Stimulated activated CD4-positive, alpha-beta T cell treated with anti-CD3 and anti-CD28 coated beads, Interleukin-2, amount 100 ng/mL, for 48 hours (primary cell): Measurements from ENCODE around the gene ILF2.
"Not testable (repeated sequence)": the region's sequence is repeated elsewhere in the genome, so short reads cannot be mapped to it uniquely, and the experiment has no call there.

ENCODE experiments used
- DNase-seq, 2 donors: peaks; one replicate each; pipeline ENCODE4 v3.0.0-alpha.2; 2020

Gene ILF2

DNA sequence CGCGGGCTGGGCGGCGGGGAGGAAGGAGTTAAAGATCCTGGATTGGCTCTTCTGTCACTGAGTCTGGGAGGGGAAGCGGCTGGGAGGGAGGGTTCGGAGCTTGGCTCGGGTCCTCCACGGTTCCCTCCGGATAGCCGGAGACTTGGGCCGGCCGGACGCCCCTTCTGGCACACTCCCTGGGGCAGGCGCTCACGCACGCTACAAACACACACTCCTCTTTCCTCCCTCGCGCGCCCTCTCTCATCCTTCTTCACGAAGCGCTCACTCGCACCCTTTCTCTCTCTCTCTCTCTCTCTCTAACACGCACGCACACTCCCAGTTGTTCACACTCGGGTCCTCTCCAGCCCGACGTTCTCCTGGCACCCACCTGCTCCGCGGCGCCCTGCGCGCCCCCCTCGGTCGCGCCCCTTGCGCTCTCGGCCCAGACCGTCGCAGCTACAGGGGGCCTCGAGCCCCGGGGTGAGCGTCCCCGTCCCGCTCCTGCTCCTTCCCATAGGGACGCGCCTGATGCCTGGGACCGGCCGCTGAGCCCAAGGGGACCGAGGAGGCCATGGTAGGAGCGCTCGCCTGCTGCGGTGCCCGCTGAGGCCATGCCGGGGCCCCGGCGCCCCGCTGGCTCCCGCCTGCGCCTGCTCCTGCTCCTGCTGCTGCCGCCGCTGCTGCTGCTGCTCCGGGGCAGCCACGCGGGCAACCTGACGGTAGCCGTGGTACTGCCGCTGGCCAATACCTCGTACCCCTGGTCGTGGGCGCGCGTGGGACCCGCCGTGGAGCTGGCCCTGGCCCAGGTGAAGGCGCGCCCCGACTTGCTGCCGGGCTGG, 7.9 kb upstream of the ILF2 start, which contains the start of gene NPR1:
NPR1 (plus strand) TSS at position 170 of the 818 bp plus-strand sequence; CDS start at position 591, 421 bp downstream.
- no peak for DNase-seq

DNA sequence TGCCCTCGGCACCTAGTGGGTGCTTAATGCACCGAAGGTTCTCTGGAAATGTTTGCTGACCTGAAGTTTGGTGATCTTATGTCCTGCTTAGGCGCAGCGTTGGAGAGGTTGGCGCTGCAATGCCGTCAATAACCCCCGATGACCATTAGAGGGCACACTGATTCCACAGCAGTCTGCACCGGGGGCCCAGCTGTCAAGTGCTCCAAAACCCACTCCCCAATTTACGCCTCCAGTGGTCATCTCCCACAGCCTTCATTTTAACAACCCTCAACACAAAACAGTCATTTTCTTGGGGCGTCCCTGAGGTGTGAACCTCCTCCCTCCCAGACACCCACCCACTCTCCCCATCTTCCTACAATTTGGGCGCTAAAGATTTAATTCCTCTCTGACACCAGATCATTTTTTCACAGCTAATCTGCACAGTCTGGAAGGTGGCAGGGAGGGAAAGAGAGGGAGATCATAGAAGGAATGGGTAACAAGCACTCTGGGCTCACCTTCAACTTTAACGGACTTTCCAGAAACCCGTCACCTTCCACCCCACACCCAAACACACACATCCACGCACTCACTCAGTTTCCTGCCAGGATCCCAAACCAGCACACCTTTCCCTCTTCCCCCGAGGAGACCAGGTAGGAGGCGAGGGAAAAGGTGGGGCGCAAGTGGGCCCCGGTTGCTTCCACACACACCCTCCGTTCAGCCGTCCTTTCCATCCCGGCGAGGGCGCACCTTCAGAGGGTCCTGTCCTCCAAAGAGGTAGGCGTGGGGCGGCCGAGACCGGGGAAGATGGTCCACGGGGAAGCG, 7.1 kb upstream of the ILF2 start:
- peak; percentile 37 to 41 for DNase-seq

DNA sequence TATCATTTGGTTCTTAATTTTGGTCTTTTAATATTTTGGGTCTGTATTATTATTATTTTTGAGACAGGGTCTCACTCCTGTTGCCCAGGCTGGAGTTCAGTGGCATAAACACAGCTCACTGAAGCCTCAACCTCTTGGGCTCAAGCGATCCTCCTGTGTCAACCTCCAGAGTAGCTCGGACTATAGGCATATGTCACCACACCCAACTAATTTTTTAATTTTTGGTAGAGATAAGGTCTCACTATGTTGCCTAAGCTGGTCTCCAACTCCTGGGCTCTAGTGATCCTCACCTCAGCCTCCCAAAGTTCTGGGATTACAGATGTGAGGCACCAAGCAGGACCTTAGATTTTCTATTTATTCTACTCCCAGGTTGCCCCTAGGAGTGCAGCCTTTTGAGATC, 2.7 kb upstream of the ILF2 start:
- DNase-seq, result no peak

DNA sequence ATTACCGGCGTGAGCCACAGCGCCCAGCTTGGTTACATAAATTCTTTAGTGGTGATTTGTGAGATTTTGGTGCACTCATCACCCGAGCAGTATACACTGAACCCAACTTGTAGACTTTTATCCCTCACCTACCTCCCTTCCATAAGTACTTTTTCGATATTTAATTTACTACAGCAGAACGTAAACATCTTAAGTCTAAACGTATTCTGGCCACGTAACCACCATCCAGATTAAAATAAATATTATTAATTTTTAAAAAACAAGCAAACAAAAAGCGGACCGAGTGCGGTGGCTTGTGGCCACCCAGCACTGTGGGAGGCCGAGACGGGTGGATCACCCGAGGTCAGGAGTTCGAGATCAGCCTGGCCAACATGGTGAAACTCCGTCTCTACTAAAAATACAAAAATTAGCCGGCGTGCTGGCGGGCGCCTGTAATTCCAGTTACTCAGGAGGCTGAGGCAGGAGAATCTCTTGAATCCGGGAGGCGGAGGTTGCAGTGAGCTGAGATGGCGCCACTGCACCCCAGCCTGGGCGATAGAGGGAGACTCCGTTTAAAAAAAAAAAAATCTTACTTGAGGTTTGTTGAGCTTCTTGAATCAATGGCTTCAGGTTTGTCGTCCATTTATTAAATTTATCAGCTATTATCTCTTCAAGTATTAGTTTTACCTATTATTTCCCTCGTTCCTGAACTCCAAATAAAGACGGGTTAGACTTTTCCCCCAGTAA, 998 bp upstream of the ILF2 start:
- peak; percentile 41 to 49 for DNase-seq

DNA sequence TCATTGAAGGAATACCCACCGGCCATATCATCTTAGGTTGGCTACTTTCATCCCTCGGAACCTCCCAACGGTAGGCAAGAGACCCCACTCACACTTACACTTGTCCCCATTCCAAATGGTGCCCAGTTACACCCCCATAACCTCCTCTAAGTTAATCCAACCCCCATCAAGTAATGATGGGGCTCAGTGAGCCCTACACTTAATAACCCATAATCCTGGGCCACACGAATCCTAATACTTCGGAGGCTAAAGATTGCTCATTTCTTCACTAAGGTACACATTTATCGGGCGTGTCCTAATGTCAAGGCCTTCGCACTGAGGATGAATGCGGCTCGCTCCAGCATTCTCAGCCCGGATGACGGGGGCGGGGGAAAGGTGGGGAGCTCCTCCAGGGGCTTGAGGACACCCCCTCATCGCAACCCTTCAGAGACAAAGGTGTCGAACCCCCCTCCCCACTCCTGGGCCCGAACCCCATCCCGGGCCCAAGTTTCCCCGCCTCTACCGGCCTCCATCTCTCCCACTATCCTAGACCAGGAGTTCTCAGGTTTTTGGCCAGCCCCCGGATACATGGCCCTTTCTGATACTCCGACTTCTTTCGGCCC, 435 bp downstream of the ILF2 start:
- DNase-seq, result no peak

DNA sequence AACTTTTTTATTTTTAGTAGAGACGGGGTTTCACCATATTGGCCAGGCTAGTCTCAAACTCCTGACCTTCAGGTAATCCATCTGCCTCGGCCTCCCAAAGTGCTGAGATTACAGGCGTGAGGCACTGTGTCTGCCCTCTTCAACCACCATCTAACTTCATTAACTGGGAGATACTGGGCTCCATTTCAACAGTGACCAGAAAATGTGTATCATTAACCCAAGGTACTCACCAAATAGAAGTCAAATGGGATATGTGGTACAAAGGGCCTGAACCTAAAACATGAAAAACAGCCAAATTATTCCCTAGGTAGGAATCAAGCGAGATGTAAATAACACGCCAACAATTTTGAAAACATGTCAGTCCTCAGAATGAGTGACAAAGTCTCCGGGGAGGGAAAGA, 1.2 kb downstream of the ILF2 start:
- DNase-seq, result no peak

DNA sequence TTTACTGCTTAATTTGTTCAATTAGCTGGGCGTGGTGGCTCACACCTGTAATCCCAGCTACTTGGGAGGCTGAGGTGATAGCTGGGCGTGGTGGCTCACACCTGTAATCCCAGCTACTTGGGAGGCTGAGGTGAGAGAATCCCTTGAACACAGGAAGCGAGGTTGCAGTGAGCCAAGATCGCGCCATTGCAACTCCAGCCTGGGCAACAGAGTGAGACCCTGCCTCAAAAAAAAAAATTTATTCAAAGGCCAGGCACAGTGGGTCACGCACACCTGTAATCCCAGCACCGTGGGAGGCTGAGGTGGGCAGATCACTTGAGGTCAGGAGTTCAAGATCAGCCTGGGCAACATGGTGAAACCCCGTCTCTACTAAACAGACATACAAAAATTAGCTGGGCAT, 2.1 kb downstream of the ILF2 start:
- DNase-seq, result not testable (repeated sequence)

DNA sequence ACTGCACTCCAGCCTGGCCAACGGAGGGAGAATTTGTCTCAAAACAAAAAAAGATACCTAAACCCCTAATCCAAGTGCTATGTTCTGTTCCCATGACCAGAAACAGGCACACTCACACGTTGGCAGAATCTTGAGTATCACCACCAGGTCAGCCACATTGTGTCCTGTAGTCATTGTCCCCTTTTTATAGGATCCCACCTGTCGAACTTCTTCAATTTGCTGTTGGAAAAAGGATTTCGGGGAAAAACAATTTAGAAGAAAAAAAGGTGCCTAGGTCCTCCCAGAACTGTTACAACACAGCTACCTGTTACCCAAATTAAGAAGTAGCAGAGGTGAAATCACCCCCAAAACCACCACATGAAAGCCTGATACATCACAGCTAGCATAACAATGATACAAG, 3.4 kb downstream of the ILF2 start:
- DNase-seq, result no peak

DNA sequence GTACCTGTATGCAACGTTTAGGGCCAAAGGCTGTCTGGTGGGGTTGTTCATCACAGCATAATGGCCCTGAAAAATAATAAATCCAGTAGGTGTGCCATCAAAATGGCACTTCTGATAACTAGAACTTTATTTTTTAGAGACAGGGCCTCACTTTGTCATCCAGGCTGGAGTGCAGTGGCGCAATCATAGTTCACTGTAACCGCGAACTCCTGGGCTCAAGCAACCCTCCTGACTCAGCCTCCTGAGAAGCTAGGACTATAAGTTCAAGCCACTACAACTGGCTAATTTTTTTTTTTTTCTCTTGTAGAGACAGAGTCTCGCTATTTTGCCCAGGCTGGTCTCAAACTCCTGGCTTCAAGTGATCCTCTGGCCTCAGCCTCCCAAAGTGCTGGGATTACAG, 7.6 kb downstream of the ILF2 start:
- no peak for DNase-seq

DNA sequence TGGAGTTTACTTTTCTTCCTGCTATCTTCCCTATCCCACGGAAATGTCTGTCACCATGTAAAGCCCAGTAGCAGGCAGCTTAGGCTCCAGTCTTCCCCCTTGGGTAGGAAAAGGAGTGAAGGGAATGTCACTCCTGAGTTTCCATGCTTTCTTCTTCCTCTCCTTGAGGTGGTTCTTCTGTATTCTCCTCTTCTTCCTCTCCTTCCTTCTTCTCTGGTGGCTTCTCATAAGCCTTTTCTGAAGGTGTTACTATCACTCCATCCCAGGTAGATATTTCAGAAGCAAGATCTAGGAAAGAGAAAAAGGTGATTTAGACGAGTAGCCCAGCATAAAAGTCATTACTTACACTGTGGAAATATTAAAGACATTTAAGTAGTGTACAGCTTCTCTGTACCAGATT, 8.5 kb downstream of the ILF2 start:
- DNase-seq, result no peak

DNA sequence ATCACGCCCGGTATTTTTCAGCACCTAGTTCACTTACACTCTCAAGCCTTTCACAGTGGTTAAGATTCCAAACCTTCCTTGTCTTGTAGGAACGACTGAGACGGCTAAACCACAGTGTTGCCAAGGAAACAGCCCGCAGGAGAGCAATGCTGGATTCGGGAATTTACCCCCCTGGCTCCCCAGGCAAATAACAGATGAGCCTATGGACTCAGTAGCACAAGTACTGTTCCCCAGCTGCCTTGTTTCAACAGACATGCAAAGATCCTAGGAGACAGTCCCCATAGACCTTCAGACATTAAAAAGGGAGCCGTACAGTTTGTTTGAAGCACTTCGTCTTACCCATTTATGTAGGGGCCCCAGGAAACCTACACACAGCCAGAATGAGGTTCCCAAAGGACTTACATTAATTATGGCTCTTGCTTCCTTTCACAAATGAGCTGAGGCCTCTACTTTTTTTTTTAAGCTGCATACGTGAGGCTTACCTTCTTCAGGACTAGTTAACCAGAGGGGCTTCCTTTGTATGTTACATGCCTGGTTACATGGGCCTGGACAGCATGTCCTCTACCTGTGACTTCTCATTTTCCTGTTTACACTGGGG, 9.6 kb downstream of the ILF2 start:
- DNase-seq, result no peak

DNA sequence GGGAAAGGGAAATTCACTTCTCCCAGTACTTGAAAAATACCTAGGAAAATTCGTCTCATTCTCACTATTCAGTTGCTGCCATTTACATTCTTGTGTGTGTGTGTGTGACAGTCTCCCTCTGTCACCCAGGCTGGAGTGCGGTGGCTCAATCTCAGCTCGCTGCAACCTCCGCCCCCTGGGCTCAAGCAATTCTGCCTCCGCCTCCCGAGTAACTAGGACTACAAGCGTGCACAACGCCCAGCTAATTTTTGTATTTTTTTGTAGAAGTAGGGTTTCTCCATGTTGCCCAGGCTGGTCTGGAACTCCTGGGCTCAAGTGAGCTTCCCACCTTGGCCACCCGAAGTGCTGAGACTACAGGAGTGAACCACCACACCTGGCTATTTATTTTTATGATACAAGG, 11.1 kb downstream of the ILF2 start:
- no peak for DNase-seq

DNA sequence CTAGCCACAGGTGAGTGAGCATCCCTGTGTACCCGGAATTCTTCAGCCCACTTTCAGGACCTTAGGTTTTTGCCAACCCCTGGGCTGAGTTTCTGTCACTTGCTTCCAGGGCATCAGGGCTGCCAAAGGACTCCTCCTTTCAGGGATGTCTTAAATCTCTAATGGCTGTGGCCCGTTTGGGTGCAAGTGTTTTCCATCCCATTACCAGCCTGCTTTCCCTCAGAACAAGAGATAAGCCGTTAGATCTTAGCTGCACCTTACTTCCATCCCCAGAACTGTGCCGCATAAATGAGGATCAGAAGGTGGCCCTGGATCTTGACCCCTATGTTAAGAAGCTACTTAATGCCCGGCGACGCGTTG, 11.6 kb downstream of the ILF2 start:
- DNase-seq, result no peak

DNA sequence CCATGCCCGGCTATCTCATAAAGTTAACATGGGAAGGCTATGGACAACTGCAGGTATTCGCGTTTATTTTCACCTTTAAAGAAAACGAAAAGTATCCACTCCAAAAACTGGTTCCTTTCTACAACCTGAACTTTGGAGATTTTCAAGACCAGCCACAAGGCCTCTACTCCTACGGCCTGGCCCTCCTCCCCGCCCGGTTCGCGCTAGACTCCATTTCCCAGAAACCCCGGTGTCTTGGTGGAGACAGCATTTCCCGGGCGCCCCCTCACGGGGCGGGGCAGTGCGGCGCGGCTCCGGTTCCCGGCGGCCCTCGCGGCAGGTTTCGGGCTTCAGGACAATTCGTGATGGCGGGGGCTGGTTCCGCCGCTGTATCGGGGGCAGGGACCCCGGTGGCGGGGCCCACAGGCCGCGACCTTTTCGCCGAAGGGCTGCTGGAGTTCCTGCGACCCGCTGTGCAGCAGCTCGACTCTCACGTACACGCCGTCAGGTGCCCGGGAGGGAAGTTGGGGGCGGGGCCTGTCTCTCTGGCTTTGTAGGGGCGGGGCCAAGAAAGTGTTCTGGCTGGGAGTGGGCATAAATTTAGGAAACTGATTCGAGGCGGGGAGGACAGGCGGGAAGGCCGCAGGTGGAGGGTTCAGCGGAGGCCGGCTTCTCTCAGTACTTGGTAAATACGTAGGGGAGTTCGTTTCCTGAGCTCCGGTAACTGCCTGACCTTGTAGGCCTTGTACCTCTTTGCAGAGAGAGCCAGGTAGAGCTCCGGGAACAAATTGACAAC, 12.2 kb downstream of the ILF2 start, which contains the start of gene SNAPIN:
SNAPIN (plus strand) TSS at position 304 of the 775 bp plus-strand sequence; CDS start at position 345, 41 bp downstream.
- peak; percentile 85 to 91 for DNase-seq

DNA sequence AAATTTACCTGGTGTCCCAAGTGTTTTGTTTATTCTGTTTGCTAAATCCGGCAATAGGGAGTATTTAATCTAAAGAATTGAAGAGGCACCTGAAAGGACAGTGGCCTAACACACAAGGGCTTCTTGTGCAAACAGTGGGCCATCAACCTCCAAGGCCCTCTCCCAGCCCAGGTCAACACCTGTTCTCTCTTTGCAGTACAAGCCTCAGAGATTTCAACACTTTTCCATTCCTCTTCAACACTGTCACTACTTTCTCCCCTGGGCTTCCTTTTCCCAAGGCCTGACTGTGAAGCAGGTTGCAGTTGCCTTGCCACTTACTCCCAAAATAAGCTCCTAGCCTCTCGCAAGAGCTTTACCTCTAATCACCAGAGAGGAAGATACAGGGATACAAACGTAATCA, 15.5 kb downstream of the ILF2 start:
- DNase-seq, result no peak

DNA sequence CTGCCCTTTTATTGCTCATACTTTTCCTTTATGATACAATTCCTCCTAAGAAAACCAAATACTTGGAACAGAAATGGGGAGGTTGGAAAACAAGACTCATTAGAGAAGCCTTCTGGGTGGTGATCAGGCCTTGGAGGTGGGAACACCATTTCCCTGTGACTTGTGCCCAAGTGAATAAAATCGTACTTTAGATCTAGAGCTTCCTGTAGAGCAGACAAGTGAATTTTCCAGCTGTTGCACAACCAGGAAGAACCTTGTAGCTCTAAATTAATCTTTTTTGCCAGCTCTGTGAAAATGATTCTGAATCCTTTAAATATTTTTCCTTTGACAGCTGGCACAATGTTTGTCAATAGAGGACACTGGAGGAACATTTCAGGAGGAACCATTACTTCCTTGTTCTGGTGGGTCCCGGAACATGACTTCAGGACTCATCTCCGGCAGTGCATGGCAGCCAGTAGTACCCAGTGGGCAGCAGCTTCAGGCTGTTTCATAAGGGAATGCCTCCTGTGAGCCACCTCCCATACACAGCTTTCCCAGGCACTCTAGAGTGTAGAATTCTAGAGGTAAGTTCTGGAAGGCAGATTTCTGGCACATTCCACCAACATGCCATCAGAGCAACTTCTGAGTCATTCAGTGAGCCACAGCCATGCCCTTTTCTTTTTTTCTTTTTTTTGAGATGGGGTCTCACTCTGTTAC, 17.8 kb downstream of the ILF2 start:
- DNase-seq, result no peak

DNA sequence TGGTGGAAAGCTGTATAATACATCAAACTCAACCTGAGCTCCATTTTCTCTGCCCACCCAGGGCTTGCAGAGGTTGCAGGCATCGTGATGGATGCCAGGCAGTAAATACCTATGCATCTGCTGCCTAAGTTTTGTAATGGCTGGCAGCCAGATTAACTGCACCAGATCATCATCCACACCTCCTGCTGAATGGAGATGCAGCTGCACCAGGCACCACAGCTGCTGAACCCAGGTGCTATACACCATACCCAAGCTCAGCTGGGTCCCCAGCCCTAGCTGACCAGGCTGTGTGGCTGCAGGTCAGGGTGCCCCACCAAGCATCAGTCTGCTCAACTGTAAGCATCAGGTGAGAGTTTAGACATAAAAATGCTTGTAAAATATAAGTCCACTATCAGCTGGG, 19.0 kb downstream of the ILF2 start:
- no peak for DNase-seq

DNA sequence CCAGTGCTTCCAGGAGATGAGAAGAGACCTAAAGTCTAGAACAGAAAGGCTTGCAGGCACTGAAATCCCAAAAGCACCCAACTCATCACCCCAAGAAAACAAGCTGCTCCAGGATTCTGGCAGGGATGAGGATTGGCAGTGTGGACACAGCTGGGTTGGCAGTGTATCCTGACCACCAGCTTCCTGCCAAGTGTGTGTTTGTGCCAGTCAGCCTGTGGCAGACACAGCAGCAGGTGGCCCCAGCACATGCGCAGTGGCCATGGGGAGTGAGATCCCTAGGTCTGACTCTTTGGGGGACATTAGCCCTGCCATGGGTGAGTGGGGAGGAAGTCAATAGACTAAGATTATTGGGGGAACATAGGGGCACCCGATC, 20.9 kb downstream of the ILF2 start:
- DNase-seq, result no peak

DNA sequence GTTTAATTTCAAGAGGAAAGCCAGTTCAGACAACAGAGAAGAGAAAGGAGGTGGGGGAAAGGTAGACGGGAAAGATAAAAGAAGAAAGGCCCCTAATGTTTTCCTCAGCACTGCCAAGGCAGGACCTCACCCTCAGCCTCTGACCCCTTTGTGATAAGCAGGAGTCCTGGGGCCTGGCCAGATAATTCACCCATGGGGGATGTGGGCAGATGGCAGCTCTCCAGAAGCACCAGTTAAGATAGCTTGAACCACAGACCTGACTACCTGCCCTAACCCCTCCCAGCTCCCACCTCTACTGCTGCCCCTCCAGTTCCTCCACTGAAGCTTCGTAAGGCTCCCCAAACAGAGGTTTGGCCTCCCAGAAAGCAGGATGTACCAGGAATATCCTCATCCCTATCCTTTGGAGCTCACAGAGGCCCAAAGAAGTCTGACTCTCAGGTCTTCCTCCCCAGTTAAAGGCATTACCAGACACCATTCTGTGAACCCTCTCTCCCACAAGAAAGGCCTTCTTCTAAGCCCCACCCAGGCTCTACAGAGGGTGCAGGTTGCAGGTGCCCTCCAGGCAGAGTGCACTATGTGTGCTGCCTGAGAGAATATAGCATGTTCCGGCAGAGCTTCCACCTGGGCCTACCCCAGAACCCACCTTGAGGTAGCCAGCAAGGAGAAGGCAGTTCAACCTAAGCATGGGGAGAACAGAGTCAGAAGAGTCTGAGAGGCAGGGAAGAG, 21.5 kb downstream of the ILF2 start:
- no peak for DNase-seq

DNA sequence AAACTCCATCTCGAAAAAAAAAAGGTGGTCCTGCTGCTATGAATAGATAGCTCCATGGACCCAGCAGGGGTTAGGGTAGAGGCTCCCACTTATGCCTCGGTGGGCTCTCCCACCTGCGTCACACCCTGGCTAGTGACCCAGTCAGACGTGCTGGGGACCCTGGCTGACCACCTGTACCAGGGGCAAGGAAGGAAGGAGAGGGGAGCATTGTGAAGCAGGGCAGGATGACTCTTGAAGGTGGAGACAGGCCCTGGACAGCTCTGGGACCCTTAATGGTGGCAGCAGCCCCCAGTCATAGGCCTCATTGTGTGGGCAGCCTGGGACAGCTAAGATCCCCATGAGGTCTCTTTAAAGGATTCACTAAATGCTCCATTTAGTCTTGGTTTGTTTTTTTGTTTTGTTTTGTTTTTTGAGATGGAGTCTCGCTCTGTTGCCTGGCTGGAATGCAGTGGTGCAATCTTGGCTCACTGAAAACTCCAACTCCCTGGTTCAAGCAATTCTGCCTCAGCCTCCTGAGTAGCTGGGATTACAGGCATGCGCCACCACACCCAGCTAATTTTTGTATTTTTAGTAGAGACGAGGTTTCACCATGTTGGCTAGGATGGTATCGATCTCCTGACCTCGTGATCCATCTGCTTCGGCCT, 22.7 kb downstream of the ILF2 start:
- no peak for DNase-seq
